CD4-positive, alpha-beta T cell treated with Interleukin-4 for 1 hour (primary cell): Measurements from ENCODE around the gene GFOD2.
A peak's percentile ranks its signal among the peaks of the same experiment; 100 is the strongest.

ENCODE experiments used
- DNase-seq, 2 donors: peaks; one replicate each; pipeline ENCODE4 v3.0.0-alpha.2; 2020 to 2022

The GFOD2 gene

DNA sequence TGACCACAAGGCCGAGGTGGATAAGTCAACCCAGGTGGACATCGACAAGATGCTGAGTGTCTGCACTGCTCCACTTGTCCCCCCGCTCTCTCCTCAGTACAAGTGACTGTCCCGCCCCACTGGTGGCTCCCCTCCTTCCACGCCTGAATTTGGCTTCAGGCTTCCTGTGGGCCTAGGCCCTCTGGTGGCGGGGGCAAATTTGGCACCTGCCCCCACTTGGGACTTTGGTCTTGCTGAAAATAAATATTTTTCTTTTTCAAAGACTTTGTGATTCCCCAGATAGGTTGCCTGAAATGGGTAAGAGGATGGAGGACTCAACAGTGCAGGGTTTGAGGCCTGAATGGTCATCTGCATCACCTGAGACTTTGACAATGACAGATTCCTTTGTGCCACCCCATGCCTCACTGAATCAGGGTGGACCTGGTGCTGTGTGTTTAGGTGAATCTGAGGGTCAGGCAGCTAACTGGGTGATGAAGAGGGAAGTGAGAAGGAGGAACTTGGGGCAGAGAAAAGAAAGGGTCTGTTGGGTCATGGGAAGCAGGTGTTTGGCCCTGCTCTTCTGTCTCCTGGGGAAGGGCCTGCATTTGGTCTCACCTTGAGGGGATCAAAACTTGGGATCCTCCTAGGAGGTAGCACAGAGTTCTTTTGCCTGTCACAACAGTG lies 50.5 kb downstream of the GFOD2 start:
- DNase-seq: peak in 1 of 2 donors; percentile 31

DNA sequence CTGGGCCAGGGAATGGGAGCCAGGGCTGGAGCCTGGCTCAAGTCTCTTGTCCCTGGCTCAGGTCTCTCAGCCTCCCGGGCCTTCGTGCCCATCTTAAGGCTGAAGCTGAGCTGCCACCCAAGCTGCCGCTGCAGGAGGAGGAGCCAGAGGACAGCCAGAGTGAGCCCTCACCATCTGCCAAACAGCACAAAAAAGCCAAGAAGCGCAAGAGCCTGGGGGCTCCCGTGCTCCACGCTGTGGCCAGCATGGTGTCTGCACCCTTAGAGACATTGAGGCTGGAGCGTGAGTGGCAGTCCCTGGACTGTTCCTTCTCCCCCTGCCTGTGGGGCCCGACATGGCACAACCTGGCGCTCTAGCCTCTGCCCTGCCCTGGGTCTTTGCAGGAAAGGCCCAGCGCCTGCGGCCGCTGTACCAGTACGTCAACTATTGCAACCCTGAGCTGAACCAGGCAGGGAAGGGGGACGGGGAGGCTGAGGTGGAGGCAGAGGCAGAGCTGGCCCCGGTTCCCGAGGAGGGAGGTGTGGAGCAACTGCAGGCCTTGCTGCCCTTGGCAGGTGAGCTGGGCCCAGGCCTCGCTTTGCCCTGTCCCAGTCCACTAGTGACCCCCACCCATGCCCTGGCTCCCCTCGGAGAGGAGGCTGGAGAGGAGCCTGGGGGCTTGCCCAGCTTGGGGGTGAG lies 51.2 kb downstream of the GFOD2 start:
- peak; percentile 89 to 90 for DNase-seq

DNA sequence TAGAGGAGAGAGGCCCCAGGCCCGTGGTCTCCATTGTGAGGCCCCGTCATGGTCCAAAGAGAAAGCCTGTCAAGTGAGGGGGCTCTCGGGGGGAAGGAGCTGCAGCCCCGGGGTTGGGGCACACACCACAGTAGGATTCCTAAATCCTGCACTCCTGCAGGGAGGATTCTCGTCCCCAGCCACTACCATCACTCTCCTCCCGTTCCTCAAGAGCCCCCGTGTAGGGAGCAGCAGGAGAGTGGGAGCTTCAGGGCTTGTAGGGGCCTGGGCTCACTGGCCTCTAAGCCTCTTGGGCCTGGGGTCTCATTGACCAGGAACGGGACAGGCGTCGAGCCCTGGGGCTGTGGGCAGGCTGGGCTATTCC lies 51.7 kb downstream of the GFOD2 start:
- no peak for DNase-seq

DNA sequence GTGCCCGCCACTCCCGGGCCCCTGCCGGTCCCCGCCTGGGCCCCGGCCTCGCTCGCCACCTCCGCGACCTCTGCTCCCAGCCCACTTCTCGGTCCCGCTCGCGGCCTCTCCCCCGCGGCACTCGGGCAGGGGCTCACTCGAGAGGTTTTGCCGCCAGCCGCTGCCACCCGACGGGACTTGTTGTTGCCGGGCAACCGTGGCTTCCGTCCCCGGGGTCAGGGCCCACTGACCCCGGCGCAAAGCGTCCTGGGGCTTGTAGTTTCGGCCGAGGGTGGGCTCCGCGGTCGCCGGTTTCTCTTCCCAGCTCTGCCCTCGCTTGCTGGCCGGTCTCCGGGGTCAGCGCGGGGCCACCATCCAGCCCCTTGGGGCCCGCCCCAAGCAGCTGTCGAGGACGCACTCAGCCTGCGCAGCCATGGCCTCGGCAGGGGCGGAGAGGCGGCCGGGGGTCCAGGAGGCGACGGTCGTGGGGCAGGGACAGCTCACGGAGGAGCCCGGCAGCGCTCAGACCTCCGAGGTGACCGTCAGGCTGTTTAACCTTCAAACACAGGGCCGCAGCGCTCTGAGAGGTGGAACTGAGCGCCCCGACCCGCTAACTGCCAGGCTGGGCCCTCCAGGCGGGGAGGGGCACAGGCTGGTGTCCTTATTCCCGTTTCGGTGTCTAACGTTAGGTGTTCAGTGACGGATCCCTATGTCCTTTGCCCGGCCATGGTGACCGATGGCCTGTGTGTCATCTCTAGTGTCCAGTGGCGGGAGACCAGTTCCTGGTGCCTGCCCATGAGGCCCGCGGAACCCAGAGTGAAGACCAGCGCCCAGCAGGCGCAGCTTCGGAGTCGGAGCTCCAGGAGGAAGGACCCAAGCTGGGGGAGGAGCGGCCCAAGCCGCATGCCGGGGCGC lies 52.3 kb downstream of the GFOD2 start, which contains the start of the genes C16orf86 and ENKD1:
C16orf86 (plus strand) TSS at position 256 of the 894 bp plus-strand sequence; CDS start at position 413, 157 bp downstream.
ENKD1 (minus strand) TSS at position 192 of the 894 bp plus-strand sequence. CDS start 308 bp downstream, outside the sequence.
- peak; percentile 85 to 88 for DNase-seq

DNA sequence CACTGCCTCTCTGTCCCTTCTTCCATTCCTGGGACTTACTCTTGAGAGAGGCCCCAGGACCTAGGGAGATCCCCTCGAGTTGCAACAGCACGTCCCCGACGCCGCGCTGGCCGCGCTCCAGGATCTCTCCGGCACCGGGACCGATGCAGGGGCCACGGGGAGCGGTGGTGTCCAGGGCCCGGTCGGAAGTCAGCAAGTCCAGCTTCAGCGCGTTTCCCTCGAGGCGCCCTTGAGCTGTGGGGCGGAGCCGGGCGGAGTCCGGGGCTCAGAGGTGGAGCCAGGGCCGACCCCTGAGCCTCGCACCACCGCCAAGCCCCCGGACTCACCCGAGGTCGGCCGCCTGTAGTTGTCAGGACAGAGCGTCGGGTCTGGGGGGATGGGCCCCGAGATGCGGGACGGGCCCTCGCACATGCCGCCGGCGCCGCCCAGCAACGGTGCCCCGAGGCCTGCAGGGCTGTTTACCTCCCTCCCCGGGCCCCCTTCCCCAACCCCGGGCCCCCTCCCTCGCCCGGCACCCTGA lies 53.0 kb downstream of the GFOD2 start:
- no peak for DNase-seq

DNA sequence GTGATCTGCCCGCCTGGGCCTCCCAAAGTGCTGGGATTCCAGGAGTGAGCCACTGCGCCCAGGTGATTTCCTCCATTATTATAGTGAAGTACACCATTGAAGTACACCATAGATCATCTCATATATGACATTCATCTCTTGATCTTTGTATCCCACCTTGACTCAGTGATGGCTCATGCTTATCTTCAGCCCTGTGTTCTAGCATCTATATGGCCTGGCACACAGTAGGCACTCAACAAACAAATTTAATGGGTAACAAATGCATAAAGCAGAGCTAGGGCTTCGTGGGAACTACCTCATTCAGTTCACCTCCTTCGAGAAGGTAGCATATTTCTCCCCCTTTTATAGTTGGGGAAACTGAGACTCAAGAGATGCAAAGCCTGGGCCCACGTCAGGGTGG lies 53.5 kb downstream of the GFOD2 start:
- no peak for DNase-seq

DNA sequence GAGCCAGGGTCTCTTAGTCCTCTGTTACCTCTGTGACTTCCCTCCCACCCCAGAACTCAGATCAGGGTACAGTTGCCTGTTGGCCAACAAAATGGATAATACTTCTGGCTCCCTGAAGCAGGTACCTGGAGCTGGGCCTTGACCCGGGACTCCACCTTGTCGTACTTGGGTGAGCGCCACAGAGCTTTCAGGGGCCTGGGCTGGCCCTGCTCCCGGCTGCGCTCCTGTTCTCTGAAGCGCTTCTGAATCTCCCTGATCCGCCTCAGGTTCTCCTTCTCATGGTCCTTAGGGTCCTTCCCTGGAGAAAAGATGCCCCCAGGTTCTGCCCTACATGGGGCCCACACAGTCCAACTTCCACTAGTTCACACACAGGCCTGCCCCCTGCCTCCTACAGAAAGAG lies 54.2 kb downstream of the GFOD2 start:
- no peak for DNase-seq

DNA sequence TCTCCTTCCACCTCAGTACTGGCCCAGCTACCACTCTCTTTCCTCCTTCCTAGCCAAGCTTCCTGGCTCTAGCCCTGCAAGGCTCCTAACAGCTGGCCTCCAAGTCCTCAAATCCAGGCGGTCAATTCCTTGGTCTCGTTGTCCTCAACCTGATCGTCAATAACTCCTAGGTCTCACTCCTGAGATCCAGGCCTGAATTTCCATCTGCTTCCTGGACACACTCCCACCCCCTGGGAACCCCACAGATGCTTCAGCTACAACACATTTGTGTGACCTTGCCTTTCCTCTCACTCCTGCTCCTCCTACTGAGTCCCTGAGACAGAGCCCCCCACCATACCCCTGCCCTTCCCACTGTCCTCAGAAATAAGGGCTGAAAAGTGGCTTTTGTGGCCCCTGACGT lies 54.9 kb downstream of the GFOD2 start:
- no peak for DNase-seq

DNA sequence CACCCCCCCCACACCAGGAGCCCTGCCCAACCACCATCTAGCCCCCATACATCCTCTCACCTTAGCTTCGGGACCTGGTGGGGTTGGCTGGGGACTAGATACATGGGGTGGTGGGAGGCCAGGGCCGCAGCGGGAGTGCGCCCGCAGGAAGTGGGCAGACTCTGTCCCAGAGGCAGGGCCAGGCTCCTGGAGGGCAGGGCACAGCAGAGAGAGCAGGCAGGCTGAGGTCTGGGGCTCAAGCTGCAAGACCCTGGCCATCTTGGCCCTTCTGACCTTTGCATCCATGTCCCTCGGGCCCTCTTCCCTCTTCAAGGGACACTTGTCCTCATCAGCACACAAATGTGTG lies 55.3 kb downstream of the GFOD2 start:
- DNase-seq: no peak

DNA sequence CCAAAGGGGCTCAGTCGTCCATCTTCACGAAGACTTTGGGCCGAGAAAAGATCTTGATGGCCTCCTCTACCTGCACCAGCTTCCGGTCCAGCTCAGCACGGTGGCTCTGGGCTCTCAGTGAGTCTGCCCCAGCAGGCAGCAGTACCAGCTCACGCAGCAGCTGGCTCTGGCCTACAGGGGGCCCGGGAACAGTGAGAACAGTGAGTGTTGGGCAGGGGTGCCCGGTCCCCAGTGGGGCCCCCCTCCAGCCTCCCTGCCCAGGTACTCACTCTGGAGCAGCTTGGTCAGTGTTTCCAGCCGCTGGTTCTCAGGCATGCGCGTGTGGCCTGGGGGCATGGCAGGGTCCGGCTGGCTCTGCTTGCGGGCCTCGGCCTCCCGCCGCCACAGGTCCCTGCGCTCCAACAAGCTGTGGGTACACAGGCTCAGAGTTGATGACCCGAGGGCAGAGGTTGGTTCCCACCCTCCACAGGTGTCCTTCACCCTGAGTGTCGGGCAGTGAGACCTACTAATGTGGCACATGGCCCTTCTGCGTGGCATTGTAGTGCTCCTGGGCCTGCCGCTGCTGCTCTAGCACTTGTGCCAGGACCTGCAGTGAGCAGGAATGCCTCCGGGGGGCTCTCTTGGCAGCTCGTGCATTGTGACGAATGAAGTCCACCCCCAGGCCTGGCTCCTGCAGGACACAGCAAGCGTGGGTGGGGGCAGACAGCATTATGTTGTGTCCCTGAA lies 55.8 kb downstream of the GFOD2 start:
- DNase-seq: peak; percentile 26 to 33

DNA sequence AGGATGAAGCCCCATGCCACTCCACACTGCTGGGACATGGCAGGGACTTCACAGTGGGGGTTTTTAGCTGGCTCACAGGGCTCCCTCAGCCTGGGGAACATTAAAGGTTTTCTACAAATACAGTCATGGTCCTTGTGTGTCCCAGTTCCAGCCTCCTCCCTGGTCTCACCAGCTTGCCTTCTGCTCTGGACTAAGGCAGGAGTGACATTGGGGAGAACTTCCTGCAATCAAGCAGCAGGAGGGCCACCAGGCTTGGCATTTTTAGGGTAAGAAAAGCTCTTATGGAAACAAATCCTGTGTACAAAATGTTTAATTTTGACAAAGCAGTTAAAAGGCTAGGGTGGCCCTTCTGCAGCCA lies 56.5 kb downstream of the GFOD2 start:
- DNase-seq: no peak

DNA sequence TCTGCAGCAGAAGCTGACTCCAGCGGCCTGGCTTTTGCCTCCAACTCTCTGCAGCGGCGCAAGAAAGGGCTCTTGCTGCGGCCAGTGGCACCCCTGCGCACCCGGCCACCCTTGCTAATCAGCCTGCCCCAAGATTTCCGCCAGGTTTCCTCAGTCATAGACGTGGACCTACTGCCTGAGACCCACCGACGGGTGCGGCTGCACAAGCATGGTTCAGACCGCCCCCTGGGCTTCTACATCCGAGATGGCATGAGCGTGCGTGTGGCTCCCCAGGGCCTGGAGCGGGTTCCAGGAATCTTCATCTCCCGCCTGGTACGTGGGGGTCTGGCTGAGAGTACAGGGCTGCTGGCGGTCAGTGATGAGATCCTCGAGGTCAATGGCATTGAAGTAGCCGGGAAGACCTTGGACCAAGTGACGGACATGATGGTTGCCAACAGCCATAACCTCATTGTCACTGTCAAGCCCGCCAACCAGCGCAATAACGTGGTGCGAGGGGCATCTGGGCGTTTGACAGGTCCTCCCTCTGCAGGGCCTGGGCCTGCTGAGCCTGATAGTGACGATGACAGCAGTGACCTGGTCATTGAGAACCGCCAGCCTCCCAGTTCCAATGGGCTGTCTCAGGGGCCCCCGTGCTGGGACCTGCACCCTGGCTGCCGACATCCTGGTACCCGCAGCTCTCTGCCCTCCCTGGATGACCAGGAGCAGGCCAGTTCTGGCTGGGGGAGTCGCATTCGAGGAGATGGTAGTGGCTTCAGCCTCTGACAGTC lies 57.0 kb downstream of the GFOD2 start:
- DNase-seq: no peak

DNA sequence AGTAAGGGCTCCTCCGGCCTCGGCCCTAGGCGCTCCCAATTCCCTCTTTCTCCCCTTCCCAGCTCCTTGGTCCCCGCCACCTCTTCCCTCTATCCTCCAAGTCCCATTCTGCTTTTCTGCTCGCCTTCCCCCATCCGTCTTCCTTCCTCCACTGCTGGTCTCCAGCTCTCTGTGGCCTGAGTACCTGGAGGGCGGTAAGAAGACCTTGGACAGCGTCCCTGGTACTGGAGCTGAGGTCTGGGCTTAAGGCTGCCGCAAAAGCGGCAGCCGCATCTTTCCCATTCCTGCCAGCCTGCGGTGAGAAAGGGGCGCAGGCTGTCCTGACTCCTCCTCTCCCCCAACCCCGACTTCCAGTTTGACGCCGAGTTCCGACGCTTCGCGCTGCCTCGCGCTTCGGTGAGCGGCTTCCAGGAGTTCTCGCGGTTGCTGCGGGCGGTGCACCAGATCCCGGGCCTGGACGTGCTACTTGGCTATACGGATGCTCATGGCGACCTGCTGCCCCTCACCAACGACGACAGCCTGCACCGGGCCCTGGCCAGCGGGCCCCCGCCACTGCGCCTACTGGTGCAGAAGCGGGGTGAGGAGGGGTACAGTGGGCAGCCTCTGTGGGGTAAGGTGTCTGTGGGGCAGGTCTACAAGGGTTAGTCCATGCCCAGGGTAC lies 57.9 kb downstream of the GFOD2 start:
- DNase-seq: no peak

DNA sequence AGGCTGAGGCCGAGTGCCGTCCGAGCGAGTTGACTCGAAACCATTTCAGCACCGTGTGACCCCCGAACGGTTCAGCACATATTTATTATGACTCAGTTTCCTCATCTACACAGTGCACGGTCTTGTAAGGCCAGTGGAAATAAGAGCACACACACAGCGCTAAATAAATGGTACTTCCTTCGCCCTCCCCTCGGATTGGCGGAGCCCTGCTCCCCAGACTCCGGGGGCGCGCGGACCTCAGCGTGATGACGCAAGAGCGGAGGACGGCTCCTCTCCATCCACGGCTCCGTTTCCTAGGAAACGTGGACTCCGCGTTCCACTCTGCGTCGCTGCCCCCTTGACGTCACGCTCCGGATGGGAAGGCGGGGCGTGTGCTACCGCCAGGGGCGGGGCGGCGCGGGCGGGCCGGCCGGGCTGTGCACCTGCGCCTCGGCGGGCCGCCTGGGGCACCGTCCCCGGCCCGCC lies 58.5 kb downstream of the GFOD2 start, which contains the start of gene PARD6A:
PARD6A (plus strand) TSS at position 397 of the 465 bp plus-strand sequence. CDS start 79 bp downstream, outside the sequence.
- DNase-seq: peak; percentile 97 to 98

DNA sequence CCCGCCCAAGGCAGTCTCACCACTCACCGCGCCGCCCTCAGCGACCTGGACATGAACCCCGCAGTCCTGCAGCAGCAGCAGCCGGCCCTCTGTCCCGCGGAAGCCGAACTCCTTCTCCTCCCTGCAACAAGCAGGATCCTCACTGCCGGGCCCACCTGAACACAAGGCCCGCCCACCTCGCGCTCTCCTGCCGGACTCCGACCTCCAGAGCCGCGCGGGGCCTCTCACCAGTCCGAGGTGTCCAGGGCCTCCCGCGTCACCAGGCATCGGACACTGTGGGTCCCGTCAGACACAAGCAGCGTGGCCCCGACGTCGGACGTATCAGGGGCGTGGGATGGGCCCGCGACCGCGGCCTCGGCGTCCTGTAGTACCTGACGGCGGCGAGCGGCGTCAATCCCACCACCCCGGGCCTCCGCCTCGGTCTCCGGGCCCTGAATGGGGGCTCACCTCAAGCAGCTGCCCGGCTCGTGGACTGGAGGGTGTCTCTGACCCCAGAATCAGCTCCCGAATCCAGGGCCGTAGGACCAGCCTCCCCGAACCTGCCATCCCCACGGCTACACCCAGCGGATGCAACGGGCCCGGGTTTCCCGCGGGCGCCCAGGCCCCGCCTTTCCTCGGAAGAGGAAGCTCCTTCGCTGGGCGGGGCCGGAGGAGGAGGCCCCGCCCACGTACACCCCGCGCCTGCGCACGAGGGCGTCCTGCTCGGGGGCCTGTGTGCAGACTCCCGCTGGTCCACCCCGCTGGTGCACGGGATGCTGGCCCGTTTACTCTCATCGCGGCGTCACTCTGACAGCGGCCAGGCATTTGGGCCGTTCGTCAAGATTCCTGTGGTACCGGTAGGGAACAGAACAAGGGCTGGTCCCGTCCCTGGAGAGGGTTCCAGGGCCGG lies 59.2 kb downstream of the GFOD2 start, which contains the start of gene ACD:
ACD (minus strand) TSS at position 586 of the 889 bp plus-strand sequence; CDS start at position 546, 40 bp downstream.
- DNase-seq: peak; percentile 94

DNA sequence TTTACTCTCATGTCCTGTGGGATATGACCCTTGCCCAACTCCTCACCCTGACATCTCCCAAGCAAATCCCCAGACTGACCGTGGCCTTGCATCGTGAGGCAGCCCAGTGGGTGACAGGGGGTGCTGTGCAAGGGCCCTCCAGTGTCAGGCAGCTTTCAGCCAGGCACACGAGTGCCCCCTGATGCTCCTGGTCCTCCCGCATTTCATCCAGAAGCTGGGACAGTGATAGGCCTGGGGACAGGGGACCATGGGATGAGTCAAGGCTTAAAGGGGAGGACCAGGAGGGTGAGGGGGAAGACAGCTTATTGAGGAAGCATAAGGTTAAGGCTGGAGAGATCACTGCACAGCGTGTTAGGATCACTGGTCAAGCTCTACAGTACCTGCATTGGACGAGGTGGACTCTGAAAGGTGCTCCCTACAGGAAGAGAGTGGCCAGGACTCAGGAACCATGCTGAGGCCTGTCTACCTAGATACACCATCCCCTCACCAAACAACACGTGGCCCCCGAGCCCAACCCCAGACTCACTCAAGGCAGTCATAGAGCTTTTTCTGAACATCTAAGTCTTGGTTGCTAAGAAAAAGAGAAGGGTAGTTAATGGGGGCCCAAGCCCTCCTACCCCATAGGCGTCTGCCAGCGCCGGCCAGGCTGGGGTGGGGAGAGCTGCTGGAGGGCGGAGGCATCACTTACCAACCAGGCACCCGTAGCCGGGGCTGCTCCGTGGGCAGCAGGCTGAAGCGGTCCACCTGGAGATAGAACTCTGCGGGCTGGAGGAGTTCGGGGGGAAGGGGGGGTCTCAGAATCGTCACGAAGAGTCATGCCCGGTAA lies 60.1 kb downstream of the GFOD2 start:
- no peak for DNase-seq

DNA sequence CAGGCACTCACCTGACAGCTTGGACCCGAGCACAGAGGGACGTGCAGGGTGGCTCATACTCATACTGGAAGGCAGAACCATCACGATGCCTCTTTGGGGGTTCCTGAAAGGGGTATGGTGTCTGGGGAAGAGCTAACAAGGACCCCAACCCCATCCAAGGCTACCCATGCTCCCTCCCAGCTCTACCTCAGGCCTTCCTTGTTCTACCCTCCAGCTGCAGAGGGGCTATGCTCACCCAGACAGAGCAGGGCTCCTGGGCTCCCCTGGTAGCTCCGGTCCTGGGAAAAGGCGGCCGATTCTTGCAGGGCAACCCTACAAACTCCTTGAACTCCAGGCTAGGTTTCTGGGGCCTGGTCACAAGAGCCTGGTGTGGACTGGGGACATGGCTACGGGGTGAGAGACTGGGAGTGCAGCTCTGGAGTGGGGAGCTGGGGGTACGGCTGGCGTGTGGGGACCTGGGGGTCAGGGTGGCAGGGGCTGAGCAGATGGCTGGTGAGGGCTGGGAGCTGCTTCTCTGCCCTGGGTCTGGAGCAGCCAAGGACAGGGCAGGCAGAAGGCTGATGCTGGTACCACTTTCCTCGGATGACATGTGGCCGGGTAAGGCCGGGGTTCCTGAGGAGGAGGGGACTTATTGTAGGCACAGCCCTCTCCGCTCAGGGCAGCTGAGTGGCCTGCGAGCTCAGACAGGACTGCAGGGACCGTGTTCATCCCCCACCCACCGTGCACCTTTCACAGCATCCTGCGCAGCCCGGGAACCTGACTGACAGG lies 61.2 kb downstream of the GFOD2 start:
- no peak for DNase-seq

DNA sequence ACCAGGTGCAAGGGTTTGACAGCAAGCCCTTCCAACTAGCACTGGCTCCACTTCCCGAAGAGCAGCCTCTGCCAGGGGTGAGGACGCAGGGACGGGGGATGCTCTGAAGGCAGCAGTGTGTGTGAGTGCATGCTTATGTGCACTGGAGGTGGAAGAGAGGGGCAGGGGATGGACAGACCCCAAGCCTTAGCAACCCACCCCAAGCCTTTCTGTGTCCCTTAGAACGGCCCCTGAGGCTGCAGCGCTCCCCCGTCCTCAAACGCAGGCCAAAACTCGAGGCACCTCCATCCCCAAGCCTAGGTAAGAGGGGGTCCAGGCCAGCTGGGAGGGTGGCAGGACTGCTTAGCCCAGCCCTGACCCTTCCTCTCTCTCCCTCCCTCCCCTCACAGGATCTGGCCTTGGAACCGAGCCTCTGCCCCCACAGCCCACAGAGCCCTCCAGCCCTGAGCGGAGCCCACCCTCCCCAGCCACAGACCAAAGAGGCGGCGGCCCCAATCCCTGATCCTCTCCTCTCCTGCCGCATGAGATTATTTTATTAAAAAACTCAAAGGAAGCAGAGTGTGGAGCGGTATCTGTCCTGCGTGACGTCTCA lies 62.0 kb downstream of the GFOD2 start:
- DNase-seq: no peak
